Measurements from ENCODE around the gene EEF2.

The EEF2 gene

DNA sequence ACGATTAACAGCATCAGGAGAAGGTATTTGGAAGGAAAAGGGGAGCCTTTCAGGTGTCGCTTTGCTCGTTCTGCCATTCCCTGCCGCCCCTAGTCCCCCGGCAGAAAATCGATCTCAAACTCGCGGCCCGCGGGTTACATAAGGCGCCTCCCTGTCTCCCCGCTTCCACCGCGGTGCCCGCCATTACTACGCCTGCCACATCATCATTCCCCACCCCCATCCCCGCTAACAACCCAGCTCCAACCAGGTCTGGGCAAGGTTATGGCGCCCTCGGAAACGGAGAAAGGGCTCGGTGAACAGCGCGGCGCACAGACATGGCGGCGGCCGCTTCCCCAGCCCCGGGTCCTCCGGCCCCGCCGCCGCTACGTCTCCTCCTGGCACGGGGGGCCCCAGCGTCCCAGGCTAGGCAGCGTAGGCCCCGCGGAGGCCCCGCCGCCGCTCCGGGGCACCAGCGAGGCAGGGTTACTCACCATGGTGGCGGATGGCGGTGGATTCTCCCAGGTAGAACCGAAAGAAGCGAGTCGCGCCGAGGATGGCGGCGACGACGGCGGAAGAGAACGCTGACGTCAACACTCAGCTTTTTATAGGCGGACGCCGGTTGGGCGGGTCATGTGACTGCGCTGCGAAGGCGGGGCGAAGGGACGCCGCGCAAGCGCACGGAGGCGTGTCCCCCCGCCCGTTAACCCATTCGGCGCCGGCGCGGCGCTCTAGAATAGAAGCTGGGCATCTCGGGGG, at the start of gene EEF2:
TSS of gene EEF2 (minus strand) at position 556 of the 735 bp plus-strand sequence. CDS start at position 473, 83 bp downstream.
- peak; percentile 68 for DNase-seq

- no peak for DNase-seq
Measured at GRCh38 chr19:4034048-4035017, 49.1 kb upstream of the EEF2 start.

GRCh38 chr19:4033028-4033956, 48.0 kb upstream of the EEF2 start:
- no peak for DNase-seq

GRCh38 chr19:4032436-4032835, 47.2 kb upstream of the EEF2 start:
- no peak for DNase-seq

GRCh38 chr19:4031420-4031819, 46.2 kb upstream of the EEF2 start:
- no peak for DNase-seq

DNA sequence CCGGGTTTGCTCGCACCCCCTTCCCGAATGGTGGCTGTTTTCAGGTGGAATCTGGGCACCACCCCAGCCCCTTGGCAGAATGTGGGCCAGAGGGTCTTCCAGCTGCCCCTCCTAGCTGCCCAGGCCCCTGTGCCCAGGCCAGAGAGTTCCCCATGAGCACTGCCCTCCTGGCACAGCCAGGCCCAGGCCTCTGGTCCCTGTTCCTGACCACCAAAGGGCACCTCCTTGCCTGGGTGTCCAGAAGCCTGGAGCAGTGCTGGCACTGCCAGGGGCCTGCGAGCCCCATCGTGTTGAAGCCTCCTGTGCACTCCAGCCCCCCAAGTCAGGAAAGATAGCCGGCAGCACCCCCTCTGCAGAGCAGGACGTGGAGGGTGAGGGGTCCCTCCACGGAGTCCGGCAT, 45.7 kb upstream of the EEF2 start:
- no peak for DNase-seq

GRCh38 chr19:4030552-4030951, 45.3 kb upstream of the EEF2 start:
- no peak for DNase-seq

DNA sequence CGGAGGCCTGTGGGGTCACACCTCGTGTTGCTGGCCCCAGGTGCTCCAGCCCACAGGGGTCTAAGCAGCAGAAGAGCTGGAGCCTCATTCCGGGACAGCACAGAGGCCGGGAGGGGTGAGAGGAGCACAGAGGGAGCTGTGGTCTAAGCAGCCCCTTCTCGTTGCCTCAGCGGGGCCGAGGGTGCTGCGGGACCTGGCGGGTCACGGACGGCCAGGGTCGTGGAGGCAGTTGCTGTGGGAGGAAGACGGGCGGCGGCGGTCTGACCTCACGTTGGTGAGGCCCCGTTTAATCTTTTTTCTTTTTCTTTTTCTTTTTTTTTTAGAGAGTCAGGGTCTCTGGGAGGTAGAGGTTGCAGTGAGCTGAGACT, 44.0 kb upstream of the EEF2 start:
- no peak for DNase-seq

DNA sequence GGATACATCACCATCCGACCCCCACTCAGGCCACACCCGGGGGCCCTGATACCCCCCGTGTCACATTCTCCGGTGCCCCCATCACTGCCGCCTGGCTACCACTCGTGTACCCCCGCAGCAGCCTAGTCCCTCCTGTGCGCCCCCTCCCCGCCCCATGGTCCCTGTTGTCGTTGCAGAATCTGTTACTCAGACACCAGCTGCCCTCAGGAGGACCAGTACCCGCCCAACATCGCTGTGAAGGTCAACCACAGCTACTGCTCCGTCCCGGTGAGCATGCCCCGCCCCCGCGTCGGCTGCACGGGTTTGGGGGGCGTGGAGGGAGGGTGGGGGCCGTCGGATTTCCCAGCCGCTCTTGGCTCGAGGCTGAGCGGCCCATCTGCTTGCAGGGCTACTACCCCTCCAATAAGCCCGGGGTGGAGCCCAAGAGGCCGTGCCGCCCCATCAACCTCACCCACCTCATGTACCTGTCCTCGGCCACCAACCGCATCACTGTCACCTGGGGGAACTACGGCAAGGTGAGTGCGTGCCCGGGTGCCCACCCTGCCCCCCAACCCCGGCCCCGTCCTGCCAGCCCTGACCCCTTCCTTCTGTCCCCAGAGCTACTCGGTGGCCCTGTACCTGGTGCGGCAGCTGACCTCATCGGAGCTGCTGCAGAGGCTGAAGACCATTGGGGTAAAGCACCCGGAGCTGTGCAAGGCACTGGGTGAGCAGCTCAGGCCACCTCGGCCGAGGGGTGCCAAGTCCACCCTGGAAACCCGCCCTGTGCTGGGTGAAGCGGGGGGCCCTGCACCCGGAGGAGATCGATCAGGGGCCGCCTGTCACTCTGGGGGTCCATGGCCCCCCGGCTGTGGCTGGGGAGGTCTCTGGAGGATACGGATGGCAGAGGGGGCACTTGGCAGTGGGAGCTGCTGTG, 43.3 kb upstream of the EEF2 start:
- no peak for DNase-seq

- no peak for DNase-seq
Measured at GRCh38 chr19:4027146-4027545, 41.9 kb upstream of the EEF2 start.

DNA sequence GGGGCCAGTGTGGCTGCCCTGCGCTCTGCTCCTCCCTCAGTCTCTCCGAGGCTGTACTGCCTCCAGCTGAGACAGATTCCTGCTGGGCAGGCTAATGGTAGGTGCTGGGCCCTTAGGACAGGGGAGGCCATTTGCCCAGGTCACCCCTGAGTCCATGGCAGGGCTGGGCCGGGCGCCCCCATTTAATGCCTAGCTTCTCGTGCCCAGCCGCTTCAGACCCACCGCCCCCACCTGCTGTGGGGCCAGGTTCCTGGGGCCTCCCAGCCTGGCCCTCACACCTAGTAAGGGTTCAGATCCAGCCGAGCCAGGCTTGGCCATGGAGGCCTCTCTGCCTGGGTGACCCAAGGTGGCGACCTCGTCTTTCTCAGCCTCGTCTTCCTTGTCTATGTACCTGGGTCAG, 40.1 kb upstream of the EEF2 start:
- DNase-seq, result no peak

DNA sequence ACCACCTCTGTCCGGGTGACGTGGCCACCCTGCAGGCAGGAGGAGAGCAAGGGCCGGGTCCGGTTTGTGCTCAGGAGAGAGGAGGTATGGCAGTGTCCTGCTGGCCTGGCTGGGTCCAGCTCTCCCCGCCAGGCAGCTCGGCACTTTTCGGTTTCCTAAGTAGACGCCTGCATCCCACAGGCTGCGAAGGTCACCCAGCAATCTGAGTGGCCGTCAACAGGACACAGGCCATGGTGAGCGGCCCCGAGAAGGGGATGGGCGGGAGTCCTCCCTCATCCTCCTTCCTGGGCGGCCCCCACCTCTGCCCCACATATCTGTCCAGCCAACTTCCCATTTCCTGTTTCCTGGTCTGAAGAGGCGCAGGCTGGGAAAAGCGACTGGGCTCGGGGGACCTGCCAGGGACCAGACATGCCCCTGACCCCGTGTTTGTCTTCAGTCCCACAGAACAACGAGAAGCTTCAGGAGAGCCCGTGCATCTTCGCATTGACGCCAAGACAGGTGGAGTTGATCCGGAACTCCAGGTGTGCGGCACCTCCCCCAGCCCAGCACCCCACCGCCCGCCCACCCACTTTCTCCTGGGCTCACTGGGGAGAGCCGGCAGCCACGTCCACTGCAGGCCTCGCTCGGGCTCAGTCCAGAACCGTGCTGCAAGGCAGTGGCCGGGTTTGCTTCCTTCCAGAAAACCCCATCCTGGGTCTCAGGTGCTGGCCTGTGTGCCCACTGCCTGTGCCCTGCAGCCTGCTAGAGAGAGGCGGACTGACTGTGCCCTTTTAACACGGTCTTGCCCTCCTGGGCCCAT, 38.5 kb upstream of the EEF2 start:
- DNase-seq, result no peak

DNA sequence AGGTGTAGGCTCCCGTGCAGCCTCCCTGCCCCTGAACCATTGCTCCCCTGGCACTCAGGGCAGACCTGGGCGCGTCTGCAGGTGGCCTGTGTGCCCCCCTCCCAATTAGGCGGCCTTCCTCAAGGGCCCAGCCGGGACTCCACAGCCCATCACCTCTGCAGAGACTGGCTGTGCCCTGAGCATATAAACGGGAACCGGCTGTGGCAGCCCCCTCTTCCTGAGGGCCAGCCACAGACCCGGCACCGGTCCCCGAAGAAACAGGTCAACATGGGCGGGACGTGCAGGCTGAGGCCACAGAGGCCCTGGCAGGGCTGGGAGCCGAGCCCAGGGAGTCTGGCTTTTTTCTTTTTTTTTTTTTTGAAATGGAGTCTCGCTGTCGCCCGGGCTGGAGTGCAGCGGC, 34.3 kb upstream of the EEF2 start:
- no peak for DNase-seq

GRCh38 chr19:4018775-4019504, 33.7 kb upstream of the EEF2 start:
- DNase-seq, result no peak

GRCh38 chr19:4018140-4018613, 32.9 kb upstream of the EEF2 start:
- DNase-seq, result no peak

GRCh38 chr19:4016903-4017638, 31.8 kb upstream of the EEF2 start:
- no peak for DNase-seq

- DNase-seq, result no peak
Measured at GRCh38 chr19:4016486-4016885, 31.2 kb upstream of the EEF2 start.

DNA sequence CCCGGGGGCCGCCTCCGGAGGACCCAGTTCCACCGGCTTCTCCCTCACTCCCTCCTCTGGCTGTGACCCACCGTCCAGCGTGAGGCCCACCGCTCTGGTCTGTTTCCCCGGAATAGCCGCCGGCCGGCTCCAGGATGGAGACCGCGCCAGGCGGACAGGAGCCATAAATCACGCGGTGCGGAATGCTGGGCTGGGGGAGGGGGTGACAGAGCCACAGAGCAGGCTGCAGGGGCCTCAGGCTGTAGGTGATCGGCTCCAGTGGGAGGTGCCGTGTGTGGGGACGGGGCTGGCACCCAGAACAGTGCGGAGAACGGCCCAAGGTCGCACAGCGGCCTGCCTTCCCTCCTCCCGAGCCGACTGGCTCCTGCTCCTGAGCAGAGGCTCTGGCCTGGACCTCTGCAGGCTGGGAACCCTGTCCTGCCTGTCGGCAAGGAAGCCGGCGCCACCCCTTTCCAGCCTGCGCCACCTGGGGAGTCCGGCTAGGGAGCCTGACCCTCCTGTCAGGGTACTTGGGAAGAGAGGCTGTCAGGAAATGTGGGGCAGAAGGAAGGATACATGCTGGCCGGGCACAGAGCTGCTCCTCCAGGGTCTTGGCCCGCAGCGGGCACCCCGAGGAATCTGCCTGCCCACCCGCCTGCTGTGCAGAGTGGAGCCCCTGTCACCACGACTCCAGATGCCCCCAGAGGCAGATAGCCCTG, 30.6 kb upstream of the EEF2 start:
- no peak for DNase-seq

Measured in DMS153 (cell line).